ENCODE data around the gene ZNF638. TPM values are rescaled to one million over a fixed set of nuclear protein-coding genes. Genes with fewer than 3 reads are reported as not detected.
"Not testable (repeated sequence)": the region's sequence is repeated elsewhere in the genome, so short reads cannot be mapped to it uniquely, and the experiment has no call there.

The ZNF638 gene
- total RNA-seq, 2 donors from 2014 or later, result 73.2 to 76.9 TPM

DNA sequence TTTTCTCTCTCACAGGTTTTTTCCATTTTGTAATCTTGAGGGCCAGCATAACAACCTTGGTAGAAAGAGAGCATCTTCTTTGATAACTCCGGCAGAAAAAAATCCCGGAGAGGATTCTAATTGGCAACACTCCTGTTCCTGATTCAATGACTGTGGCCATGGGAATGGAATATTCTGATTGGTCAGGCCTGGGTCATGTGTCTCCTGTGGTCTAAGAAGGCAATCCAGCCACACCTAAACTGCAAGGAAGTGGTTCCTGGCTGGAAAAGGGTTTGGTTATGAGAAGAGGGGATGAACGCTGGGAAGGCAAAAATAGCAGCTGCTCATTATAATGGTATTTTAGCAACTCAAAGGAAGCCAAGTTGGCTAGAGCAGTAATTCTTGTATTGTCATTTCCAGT is 24.8 kb upstream of the ZNF638 start:
- DNase-seq, result no peak
- intact Hi-C loops (cut with DNase I), result no loop called here

DNA sequence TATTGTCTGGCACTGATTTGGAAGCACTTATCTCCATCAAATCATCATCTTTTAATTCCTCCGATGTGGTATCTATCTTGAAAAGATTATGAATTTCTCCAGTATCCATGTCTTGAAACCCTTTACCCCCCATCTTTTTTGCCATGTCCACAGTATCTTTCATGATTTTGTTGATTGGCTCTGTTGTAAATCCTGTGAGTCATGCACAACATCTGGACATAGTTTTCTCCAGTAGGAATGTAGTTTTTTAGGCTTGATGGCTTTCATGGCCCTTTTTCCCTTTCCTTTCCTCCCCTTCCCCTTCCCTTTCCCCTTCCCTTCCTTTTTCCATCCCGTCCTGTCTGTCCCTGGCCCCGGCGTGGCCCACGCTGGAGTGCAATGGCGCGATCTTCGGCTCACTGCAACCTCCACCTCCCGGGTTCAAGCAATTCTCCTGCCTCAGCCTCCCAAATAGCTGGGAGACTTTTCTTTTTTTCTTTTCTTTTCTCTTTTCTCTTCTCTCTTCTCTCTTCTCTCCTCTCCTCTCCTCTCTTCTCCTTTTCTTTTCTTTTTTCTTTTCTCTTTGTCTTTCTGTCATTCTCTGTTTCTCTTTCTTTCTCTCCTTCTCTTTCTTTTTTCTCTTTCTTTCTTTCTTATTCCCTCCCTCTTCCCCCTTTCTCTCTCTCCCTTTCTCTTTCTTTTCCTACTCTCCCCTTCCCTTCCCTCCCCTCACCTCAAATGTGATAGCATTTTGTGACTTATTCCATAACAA is 18.4 kb upstream of the ZNF638 start:
- H3K27ac ChIP-seq, result no peak overlapping the region
- H3K27me3 ChIP-seq, result no peaks in the 10 kb centered on the region
- H3K9ac ChIP-seq (ENCODE audit: low read depth in 2 of 2, low read length in 2 of 2), result no peak overlapping the region
- DNase-seq, result no peak
- no peak overlapping the region for H3K4me3 ChIP-seq
- H3K9me3 ChIP-seq, result no peaks in the 10 kb centered on the region
- no peaks in the 10 kb centered on the region for H3K4me1 ChIP-seq
- intact Hi-C loops (cut with DNase I), result no loop called here
- no peaks in the 10 kb centered on the region for H3K36me3 ChIP-seq
- TF ChIP-seq, protein P1, sequence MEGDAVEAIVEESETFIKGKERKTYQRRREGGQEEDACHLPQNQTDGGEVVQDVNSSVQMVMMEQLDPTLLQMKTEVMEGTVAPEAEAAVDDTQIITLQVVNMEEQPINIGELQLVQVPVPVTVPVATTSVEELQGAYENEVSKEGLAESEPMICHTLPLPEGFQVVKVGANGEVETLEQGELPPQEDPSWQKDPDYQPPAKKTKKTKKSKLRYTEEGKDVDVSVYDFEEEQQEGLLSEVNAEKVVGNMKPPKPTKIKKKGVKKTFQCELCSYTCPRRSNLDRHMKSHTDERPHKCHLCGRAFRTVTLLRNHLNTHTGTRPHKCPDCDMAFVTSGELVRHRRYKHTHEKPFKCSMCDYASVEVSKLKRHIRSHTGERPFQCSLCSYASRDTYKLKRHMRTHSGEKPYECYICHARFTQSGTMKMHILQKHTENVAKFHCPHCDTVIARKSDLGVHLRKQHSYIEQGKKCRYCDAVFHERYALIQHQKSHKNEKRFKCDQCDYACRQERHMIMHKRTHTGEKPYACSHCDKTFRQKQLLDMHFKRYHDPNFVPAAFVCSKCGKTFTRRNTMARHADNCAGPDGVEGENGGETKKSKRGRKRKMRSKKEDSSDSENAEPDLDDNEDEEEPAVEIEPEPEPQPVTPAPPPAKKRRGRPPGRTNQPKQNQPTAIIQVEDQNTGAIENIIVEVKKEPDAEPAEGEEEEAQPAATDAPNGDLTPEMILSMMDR (IDR thresholded peaks at IDR 0.05), result no peak

More for the DNA sequence above, 24.8 kb upstream of the ZNF638 start:
- Histone ChIP-seq H3K4me3 (no peak overlapping the region), H3K27me3 (no peaks in the 10 kb centered on the region), H3K9me3 (no peaks in the 10 kb centered on the region), H3K4me1 (no peaks in the 10 kb centered on the region), H3K27ac (no peak overlapping the region), H3K9ac (ENCODE audit: low read depth in 2 of 2, low read length in 2 of 2) (no peak overlapping the region), H3K36me3 (no peaks in the 10 kb centered on the region)
- TF ChIP-seq, protein P1 (IDR thresholded peaks at IDR 0.05), result no peak

DNA sequence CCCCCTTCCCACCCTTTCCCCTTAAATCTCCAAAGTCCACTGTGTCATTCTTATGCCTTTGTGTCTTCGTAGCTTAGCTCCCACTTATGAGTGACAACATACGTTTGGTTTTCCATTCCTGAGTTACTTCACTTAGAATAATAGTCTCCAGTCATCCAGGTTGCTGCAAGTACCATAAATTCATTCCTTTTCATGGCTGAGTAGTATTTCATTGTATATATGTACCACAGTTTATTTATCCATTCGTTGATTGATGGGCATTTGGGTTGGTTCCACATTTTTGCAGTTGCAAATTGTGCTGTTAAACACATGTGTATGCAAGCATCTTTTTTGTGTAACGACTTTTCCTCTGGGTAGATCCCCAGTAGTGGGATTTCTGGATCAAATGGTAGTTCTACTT is 14.5 kb upstream of the ZNF638 start:
- no peaks in the 10 kb centered on the region for H3K27me3 ChIP-seq
- DNase-seq, result no peak
- TF ChIP-seq, protein P1 (IDR thresholded peaks at IDR 0.05), result no peak
- H3K9me3 ChIP-seq, result no peaks in the 10 kb centered on the region
- no peak overlapping the region for H3K4me3 ChIP-seq
- no peaks in the 10 kb centered on the region for H3K4me1 ChIP-seq
- no peak overlapping the region for H3K9ac ChIP-seq (ENCODE audit: low read depth in 2 of 2, low read length in 2 of 2)
- H3K36me3 ChIP-seq, result no peaks in the 10 kb centered on the region
- intact Hi-C loops (cut with DNase I), result no loop called here
- H3K27ac ChIP-seq, result no peak overlapping the region

DNA sequence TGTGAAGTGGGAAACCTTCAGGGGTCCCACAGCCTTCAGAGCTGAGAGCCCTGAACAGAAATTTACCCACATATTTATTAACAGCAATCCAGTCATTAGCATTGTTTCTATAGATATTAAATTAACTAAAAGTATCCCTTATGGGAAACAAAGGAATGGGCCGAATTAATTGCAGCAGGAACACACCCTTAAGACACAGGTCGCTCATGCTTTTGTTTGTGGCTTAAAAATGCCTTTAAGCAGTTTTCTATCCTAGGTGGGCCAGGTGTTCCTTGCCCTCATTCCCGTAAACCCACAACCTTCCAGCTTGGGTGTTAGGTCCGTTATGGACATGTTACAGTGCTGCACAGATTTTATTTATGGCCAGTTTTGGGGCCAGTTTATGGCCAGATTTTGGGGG is 13.7 kb upstream of the ZNF638 start:
- H3K9me3 ChIP-seq; intact Hi-C loops (cut with DNase I); H3K4me3 ChIP-seq; H3K27me3 ChIP-seq; H3K36me3 ChIP-seq; DNase-seq; H3K4me1 ChIP-seq; H3K27ac ChIP-seq; H3K9ac ChIP-seq (ENCODE audit: low read depth in 2 of 2, low read length in 2 of 2): not testable (repeated sequence)

DNA sequence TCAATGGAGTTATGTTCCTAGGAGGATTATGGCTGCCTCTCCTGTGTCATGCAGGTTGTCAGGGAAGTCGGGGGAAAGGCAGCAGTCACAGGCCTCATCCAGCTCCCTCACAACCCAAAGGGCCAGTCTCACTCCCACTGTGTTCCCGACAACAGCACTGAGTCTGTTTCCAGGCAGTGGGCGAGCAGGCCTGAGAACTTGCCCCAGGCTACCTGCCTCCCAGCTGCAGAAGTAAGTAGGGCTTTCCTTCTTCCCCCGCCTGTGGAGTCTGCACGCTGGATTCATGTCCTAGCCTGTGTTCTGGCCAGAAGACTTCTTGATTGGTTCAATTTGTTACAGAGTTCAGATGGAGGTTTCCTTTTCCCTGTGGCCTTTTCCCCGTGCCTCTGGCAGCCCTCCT is 8.2 kb upstream of the ZNF638 start:
- no peaks in the 10 kb centered on the region for H3K9me3 ChIP-seq
- TF ChIP-seq, protein P1 (IDR thresholded peaks at IDR 0.05), result no peak
- DNase-seq, result no peak
- H3K27ac ChIP-seq, result no peak overlapping the region
- intact Hi-C loops (cut with DNase I), result no loop called here
- H3K9ac ChIP-seq (ENCODE audit: low read depth in 2 of 2, low read length in 2 of 2), result no peak overlapping the region
- H3K4me3 ChIP-seq, result no peak overlapping the region
- no peaks in the 10 kb centered on the region for H3K36me3 ChIP-seq
- no peaks in the 10 kb centered on the region for H3K4me1 ChIP-seq
- H3K27me3 ChIP-seq, result no peaks in the 10 kb centered on the region

DNA sequence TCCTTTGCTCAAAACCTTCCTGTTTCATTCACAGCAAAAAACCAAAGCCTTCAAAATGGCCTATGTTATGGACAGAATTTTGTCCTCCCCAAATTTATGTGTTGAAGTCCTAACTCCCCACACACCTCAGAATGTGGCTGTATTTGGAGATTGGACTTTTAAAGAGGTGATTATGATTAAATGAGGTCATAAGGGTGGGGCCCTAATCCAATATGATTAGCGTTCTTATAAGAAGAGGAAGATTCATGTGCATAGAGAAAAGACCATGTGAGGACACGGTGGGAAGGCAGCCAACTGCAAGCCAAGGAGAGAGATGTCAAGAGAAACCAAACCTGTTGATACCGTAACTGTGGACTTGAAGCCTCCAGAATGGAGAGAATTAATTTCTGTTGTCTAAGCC is 4.6 kb upstream of the ZNF638 start:
- Histone ChIP-seq H3K9ac (ENCODE audit: low read depth in 2 of 2, low read length in 2 of 2) (no peak overlapping the region), H3K36me3 (no peaks in the 10 kb centered on the region), H3K27ac (no peak overlapping the region), H3K9me3 (no peaks in the 10 kb centered on the region), H3K4me1 (no peaks in the 10 kb centered on the region), H3K4me3 (no peak overlapping the region), H3K27me3 (no peaks in the 10 kb centered on the region)
- DNase-seq, result no peak
- intact Hi-C loops (cut with DNase I), result no loop called here
- TF ChIP-seq, protein P1 (IDR thresholded peaks at IDR 0.05), result no peak

Data from colonic mucosa (tissue), 4 donors.